HepG2 (cell line): ENCODE measurements around the gene PODXL. TPM values are rescaled to one million over a fixed set of nuclear protein-coding genes. Genes with fewer than 3 reads are reported as not detected.

Source experiments
- ARID2 ChIP-seq: sonication (generic); formaldehyde crosslinking; IDR thresholded peaks from 2 replicates; pipeline ENCODE4 v1.8.1; 2022; ENCODE audit warnings: mild to moderate bottlenecking, missing genetic modification reagents, borderline replicate concordance
- ATRX ChIP-seq: sonication (generic); formaldehyde crosslinking; IDR thresholded peaks from 2 replicates; pipeline ENCODE4 v1.4.0; 2020; ENCODE audit warnings: missing genetic modification reagents, borderline replicate concordance
- EED ChIP-seq: sonication (generic); formaldehyde crosslinking; IDR thresholded peaks from 2 replicates; pipeline ENCODE4 v1.5.0; 2020; ENCODE audit warnings: mild to moderate bottlenecking, missing genetic modification reagents
- EZH2 ChIP-seq: conservative IDR thresholded peaks from 2 replicates; pipeline ENCODE4 v1.6.1; 2012; ENCODE audit warnings: mild to moderate bottlenecking, low read depth, low read length, moderate library complexity
- FOXA3 ChIP-seq: IDR thresholded peaks from 2 replicates; pipeline ENCODE4 v1.6.1; 2016; ENCODE audit warnings: missing genetic modification reagents, missing compliant biosample characterization
- HIVEP1 ChIP-seq: sonication (generic); formaldehyde crosslinking; IDR thresholded peaks from 2 replicates; pipeline ENCODE4 v1.4.0; 2020; ENCODE audit warnings: mild to moderate bottlenecking, missing genetic modification reagents
- HNF4A ChIP-seq: sonication (generic); formaldehyde crosslinking; IDR thresholded peaks from 2 replicates; pipeline ENCODE4 v1.4.0; 2020; ENCODE audit warnings: missing genetic modification reagents
- MBNL3 ChIP-seq: fragments of 250-450 bp; sonication (Bioruptor Pico); conservative IDR thresholded peaks from 2 replicates; pipeline ENCODE4 v1.8.0; 2022; ENCODE audit warnings: mild to moderate bottlenecking, inconsistent platforms
- REXO4 ChIP-seq: sonication (generic); formaldehyde crosslinking; IDR thresholded peaks from 2 replicates; pipeline ENCODE4 v1.8.0; 2022; ENCODE audit warnings: missing genetic modification reagents, mild to moderate bottlenecking, borderline replicate concordance
- SMAD9 ChIP-seq: sonication (generic); formaldehyde crosslinking; IDR thresholded peaks from 2 replicates; pipeline ENCODE4 v1.5.1; 2020; ENCODE audit warnings: mild to moderate bottlenecking, missing genetic modification reagents
- ZMYM4 ChIP-seq: sonication (generic); formaldehyde crosslinking; IDR thresholded peaks from 2 replicates; pipeline ENCODE4 v1.8.1; 2023; ENCODE audit warnings: mild to moderate bottlenecking, missing genetic modification reagents
- ZNF607 ChIP-seq: sonication (generic); formaldehyde crosslinking; IDR thresholded peaks from 2 replicates; pipeline ENCODE4 v1.5.1; 2020; ENCODE audit warnings: missing genetic modification reagents, mild to moderate bottlenecking, borderline replicate concordance
- ZNF646 ChIP-seq: sonication (generic); formaldehyde crosslinking; IDR thresholded peaks from 2 replicates; pipeline ENCODE4 v1.9.0; 2021; ENCODE audit warnings: mild to moderate bottlenecking, missing genetic modification reagents
- ZNF83 ChIP-seq: sonication (generic); formaldehyde crosslinking; IDR thresholded peaks from 2 replicates; pipeline ENCODE4 v1.4.0; 2020; ENCODE audit warnings: missing genetic modification reagents, mild to moderate bottlenecking, borderline replicate concordance
- ZNF841 ChIP-seq: sonication (generic); formaldehyde crosslinking; IDR thresholded peaks from 2 replicates; pipeline ENCODE4 v1.8.1; 2023; ENCODE audit warnings: missing genetic modification reagents, borderline replicate concordance
- polyA plus RNA-seq, 8 experiments: library from polyadenylated mRNA; depleted of rRNA in 3 of 8; stranded (reverse) in 7 of 8; unstranded in 1 of 8; fragments of >200 nt; fragmentation: Illumina TruSeq in 4 of 8; extraction: Trizol in 4 of 8; gene quantifications; 2 replicates each; pipeline versions ENCODE4 v1.2.1 to v1.2.3, GENCODE V29; 2011 to 2016; ENCODE audit warnings: low read depth in 4 of 8, missing spikeins in 1 of 8, mixed read lengths in 1 of 8; ENCODE audit not compliant: insufficient read depth in 1 of 8
- total RNA-seq, 5 experiments: library from RNA; depleted of rRNA; stranded (reverse); fragments of >200 nt; fragmentation: Illumina TruSeq; extraction: Trizol; gene quantifications; 2 replicates each; pipeline ENCODE4 v1.2.3, GENCODE V29; 2016; ENCODE audit warnings: low read depth in 1 of 5
- TF ChIP-seq, protein P1 (sequence below): sonication (generic); formaldehyde crosslinking; IDR thresholded peaks from 2 replicates; pipeline ENCODE4 v1.8.1; 2022; ENCODE audit warnings: mild to moderate bottlenecking, missing genetic modification reagents
- TF ChIP-seq, protein P2 (sequence below): sonication (generic); formaldehyde crosslinking; IDR thresholded peaks from 2 replicates; pipeline ENCODE4 v1.4.0; 2020; ENCODE audit warnings: missing genetic modification reagents, borderline replicate concordance

Gene PODXL
- total and polyA plus RNA-seq, 2 of the 13 experiments (the other 11 are each of a cell fraction or from before 2014, with no cell fraction given) = 0.22 to 0.54 TPM

DNA sequence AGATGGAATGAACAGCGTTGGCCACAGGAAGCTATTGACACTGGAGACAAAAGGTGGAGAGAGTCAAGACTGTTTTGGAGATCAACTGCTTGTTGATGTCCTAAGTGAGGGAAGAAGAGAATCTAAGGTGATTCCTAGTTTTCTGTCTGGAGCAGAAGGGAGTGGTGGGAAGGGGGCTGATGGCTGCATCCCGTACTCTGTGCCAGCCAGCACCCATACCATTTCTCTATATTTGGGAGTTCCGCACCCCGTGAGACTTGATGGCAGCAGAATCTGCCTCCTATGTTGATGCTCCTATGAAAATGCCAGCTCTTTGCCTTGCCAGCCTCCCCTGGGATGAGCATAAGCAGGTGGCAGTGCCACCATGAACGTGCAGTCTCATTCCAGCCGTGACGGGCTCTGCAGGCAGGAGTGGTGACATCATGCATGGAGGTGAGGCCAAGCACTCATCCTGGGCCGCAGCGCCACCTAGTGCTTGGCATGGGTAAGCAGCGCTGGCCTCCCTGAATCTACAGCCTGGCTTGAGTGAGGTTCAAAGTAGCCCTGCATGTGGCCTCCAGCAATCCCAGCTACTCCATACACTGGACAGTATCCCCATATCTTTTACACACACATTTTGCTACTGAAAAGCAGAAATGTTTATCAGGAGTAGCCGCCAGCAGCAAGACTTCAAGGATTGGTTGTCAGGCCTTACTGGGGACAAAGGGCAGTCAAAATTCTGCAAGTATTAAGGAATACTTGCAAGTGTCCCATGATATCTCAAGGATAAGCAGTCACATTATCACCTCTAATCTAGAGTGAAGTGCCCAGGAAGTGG is 43.0 kb downstream of the PODXL start (continued):
- no peak for TF ChIP-seq HNF4A (CRISPR knock-in tag)
- TF ChIP-seq, protein P1, sequence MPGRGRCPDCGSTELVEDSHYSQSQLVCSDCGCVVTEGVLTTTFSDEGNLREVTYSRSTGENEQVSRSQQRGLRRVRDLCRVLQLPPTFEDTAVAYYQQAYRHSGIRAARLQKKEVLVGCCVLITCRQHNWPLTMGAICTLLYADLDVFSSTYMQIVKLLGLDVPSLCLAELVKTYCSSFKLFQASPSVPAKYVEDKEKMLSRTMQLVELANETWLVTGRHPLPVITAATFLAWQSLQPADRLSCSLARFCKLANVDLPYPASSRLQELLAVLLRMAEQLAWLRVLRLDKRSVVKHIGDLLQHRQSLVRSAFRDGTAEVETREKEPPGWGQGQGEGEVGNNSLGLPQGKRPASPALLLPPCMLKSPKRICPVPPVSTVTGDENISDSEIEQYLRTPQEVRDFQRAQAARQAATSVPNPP (CRISPR knock-in tag) = no peak
- no peak for TF ChIP-seq SMAD9 (CRISPR knock-in tag)
- TF ChIP-seq ZMYM4 (CRISPR knock-in tag) = peak; percentile 27; the same call in 1 of the 2 replicates
- TF ChIP-seq REXO4 = no peak
- no peak for TF ChIP-seq EED (CRISPR knock-in tag)
- TF ChIP-seq ZNF607 (CRISPR knock-in tag) = no peak
- TF ChIP-seq ARID2 = no peak
- peak; percentile 42; the same call in 1 of the 2 replicates for TF ChIP-seq FOXA3 (CRISPR knock-in tag)
- no peak for TF ChIP-seq EZH2
- no peak for TF ChIP-seq MBNL3 (CRISPR knock-in tag)
- TF ChIP-seq ZNF841 (CRISPR knock-in tag) = no peak
- TF ChIP-seq HIVEP1 (CRISPR knock-in tag) = no peak
- TF ChIP-seq ZNF83 (CRISPR knock-in tag) = no peak
- no peak for TF ChIP-seq ATRX (CRISPR knock-in tag)
- TF ChIP-seq, protein P2, sequence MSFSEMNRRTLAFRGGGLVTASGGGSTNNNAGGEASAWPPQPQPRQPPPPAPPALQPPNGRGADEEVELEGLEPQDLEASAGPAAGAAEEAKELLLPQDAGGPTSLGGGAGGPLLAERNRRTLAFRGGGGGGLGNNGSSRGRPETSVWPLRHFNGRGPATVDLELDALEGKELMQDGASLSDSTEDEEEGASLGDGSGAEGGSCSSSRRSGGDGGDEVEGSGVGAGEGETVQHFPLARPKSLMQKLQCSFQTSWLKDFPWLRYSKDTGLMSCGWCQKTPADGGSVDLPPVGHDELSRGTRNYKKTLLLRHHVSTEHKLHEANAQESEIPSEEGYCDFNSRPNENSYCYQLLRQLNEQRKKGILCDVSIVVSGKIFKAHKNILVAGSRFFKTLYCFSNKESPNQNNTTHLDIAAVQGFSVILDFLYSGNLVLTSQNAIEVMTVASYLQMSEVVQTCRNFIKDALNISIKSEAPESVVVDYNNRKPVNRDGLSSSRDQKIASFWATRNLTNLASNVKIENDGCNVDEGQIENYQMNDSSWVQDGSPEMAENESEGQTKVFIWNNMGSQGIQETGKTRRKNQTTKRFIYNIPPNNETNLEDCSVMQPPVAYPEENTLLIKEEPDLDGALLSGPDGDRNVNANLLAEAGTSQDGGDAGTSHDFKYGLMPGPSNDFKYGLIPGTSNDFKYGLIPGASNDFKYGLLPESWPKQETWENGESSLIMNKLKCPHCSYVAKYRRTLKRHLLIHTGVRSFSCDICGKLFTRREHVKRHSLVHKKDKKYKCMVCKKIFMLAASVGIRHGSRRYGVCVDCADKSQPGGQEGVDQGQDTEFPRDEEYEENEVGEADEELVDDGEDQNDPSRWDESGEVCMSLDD (CRISPR knock-in tag) = no peak
- TF ChIP-seq ZNF646 (CRISPR knock-in tag) = no peak
